EL (cell line): Measurements from ENCODE around the gene TTLL11.
"Not testable (repeated sequence)": the region's sequence is repeated elsewhere in the genome, so short reads cannot be mapped to it uniquely, and the experiment has no call there.

Experiments used
- DNase-seq: peaks from one replicate; pipeline ENCODE4 v3.0.0-alpha.2; 2016

TTLL11 gene

DNA sequence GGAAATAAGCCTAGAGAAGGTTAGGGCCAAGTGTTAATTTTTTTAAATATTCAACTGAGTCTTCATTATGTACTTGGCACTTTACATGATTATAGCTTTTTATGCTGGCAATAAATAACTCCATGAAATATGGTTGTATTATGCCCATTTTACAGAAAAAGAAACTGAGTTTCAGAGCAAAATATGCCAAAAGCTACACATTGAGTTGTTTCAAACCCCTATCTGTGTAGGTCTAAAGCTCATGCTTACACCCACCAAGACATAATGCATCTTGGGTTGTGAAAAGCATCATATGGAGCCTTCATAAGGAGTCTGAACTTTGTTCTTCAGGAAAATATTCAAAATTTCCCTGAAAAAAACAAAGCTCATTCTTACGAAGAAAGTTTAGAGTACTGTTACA lies 14.6 kb downstream of the TTLL11 start:
- no peak for DNase-seq

- DNase-seq, result no peak
Observed at GRCh38 chr9:122076773-122077172, 16.3 kb downstream of the TTLL11 start.

- DNase-seq, result peak; percentile 22
Observed at GRCh38 chr9:122076117-122076516, 17.0 kb downstream of the TTLL11 start.

DNA sequence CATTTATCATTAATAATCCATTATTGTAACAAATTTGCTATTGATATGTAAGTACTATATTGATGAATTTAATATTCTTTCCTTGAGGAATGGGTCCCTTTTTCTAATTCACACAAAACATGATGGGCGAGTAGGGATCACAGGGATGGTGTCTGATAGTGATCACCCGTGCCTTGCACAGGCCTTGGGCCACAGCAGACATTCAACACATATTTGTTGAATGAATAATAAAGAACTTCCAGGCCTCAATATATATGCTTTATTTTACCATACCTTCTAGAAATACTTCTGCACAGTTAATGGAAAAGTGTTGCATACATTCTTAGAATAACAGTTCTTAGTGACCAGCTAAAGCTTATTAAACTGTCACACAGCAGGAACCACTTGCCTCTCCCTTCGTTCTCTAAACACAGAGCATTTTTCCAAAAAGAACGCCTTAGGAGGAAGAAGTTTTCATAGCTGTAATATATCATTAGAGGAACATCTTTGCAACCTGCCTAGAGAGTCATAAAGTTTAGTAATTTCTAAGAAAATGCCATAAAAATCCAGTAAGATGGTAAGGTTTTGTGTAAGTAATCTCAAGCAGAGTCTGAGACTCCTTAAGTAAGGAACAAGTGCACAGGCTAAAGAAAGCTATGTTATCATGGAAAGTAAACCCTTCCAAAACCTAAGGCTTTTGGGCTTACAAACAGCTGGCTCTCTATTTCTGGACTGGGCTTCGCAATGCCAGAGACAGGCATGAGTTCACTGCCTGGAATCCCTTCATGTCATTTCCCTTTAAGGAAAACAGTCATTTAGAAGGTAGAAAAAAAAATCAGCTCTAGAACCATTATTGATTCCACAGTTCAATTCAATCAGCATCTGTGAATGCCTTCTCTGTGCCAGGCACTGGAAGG lies 17.7 kb downstream of the TTLL11 start:
- peak; percentile 57 for DNase-seq

GRCh38 chr9:122071715-122072114 lies 21.4 kb downstream of the TTLL11 start:
- DNase-seq, result no peak

GRCh38 chr9:122070728-122071515 lies 22.2 kb downstream of the TTLL11 start:
- DNase-seq, result no peak

DNA sequence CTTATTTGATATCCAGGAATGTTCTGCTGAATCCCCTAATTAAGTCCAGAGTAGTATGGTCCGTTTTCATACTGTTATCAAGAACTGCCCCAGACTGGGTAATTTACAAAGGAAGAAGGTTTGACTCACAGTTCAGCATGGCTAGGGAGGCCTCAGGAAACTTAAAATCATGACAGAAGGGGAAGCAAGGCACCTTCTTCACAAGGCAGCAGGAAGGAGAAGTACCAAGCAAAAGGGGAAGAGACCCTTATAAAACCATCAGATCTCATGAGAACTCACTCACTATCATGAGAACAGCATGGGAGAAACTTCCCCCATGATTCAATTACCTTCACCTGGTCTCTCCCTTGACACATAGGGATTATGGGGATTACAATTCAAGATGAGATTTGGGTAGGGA lies 26.4 kb downstream of the TTLL11 start:
- DNase-seq, result not testable (repeated sequence)

- no peak for DNase-seq
Observed at GRCh38 chr9:122065923-122066629, 27.0 kb downstream of the TTLL11 start.

DNA sequence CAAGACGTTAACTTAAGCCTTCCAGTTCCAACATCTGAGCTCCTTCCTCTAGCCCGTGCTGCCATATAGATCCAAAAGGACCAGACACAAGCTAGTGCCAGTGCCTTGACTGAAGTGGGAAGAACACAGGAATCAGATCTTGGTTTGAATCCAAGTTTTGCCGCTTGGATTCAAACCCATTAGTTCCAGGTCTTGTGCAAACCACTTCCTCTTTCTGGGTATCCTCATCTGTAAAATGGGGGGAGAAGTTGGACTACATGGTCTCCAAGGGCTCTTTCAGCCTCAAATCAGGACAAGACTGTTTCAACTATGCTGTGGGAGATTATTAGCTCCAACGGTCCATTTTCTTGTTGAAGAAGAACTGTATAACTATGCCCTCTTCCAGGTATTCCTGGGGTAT lies 32.6 kb downstream of the TTLL11 start:
- no peak for DNase-seq

DNA sequence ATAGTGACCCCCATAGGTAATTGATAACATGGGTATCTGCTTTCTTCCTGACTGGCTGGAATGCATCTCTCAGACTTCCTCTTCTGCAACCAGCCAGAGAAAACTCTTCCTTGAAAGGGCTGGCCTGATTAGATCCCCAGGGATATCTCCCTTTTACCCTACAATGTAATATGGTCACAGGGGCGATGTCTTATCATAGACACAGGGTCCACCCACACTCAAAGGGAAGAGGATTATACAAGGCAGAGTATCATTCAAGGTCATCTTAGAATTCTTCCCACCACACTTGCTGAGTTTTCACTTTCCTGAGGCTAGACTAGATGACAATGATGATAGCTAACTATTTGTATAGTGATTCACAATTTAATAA lies 33.2 kb downstream of the TTLL11 start:
- no peak for DNase-seq

DNA sequence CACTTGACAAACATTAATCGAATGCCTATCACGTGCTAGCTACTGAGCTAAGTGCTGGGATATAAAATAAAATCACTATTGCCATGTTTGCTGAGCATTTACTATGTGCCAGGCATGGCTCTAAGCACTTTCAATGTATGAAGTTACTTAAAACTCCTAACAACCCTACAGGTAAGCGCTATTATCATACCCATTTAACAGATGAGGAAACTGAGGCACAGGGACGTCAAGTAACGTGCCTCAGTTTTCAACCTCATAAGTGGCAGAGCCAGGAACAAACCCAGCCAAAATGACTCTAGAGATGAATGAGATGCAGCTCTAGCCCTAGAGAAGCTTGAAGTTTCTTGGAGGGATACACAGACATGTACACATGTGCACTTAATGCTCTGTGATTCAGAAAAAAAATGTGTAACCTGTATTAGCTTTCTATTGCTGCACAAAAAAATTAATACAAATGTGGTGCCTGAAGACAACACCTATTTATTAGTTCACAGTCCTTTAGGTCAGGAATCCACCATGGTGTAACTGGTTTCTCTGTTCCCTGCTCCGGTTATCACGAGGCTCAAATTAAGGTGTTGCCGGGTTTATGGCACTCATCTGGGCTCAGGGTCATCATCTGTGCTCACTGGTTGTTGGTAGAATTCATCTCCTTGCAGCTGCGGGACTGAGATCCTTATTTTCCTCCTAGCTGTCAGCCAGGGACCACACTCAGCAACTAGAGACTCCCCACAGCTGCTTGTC lies 33.7 kb downstream of the TTLL11 start:
- DNase-seq, result no peak

DNA sequence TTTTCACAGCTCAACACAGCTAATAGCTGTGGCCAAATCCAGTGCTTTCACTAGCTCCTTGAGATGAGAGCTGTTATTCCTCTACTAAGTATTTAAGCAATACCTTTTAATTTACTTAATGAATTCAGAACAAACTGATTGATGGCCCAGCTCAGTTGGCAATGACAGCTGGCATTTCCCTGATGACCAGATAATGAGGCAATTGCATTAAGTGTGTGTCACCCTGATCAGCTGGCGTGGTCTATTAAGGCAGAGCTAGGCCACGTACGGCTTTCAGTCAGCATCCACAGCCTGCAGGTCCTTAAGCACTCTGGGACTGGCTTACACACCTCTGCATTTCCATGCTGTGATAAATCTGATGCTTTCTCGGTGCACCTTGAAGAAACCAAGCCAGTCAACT lies 34.4 kb downstream of the TTLL11 start:
- DNase-seq, result no peak

- no peak for DNase-seq
Observed at GRCh38 chr9:122058051-122058450, 35.1 kb downstream of the TTLL11 start.

- no peak for DNase-seq
Observed at GRCh38 chr9:122057211-122057610, 35.9 kb downstream of the TTLL11 start.

DNA sequence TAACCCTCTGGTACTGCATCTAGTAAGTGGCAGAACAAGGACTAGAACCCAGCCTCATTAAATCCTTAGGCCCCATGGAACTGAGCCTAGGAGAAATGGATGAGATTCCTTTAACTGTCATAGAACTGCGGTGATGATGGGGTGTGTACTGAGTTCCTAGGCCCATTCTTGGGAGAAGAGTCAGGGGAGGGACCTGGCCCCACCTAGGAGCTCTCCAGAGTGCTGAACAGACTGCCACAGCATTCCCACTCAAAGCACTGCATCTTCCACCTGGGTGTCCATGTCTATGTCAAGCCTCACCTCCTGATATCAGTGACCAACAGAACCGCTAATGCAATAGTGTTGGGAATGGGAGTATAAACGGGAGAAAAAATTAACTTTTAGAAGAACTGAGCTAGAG lies 36.6 kb downstream of the TTLL11 start:
- DNase-seq, result no peak

DNA sequence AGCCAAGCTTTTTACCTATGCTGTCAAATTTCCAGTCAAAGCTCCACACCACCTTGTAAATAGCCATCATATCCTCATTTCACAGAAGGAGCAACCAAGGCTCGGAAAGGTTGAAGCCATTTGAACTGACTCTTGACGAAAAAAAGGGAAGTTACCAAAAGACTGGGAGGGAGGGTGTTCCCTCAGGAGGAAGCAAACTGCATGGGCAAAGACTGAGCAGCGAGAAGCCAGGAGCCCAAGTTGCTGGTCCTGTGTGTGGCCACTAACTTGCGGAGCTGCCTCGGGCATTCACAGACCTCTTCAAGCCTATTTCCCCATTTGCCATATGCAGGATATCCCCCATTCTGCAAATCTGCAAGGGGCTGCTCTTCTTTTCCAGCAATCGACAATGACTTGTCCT lies 37.4 kb downstream of the TTLL11 start:
- no peak for DNase-seq

DNA sequence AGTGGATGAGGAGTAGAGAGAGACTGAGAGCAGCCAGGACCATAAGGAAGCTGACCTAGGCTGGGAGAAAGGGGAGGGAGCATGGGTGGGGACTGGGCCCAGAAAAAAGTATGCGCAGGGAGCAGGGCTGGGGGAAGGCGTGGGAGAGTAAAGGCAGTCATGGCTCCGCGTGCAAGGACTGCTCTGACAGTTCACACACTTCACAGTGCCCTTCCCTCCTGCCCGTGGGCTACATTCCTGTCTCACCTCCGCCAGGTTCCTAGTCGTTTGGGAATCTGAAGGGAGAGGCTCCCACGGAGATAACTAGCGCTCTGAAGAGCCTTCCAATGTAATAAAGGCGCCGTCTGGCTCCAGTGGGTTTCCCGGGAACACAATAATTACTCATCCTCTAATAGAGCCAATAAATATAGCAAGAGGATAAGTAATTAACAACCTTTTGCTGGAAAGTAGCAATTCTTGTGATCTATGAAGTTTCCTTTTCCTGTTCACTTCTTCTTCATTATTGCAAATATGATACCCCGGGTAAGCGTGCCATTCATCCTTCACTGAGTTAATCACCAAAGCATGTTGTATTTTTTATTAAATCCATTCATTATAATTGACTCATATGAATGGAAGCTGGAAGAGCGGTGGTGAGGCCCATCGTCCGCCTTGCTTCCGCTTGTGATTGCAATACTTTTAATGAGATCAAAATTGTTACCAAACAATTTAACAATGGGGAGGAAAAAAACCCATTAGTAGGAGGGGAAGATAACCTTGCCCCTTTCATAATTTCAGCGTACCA lies 39.3 kb downstream of the TTLL11 start:
- DNase-seq, result peak; percentile 81

DNA sequence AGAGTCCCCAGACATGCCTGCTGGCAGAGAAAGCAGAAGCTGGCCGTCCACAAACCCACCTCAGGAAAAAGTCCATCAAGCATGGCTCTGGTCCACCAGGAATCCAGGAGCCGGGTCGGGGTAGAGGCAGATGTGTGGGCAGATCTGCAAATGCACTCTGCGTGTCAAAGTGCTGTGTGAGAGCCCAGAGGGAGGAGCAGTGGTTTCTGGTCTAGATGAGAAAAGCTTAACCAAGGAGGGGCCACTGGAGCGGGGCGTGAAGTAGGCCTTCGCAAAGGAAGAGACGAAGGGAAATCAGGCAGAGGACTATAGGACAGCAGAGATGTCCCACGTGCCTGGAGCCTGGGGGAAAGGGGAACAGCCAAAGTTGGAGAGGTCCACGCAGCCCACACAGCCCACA lies 40.0 kb downstream of the TTLL11 start:
- DNase-seq, result no peak

- DNase-seq, result peak; percentile 65
Observed at GRCh38 chr9:122051351-122052321, 41.5 kb downstream of the TTLL11 start.

DNA sequence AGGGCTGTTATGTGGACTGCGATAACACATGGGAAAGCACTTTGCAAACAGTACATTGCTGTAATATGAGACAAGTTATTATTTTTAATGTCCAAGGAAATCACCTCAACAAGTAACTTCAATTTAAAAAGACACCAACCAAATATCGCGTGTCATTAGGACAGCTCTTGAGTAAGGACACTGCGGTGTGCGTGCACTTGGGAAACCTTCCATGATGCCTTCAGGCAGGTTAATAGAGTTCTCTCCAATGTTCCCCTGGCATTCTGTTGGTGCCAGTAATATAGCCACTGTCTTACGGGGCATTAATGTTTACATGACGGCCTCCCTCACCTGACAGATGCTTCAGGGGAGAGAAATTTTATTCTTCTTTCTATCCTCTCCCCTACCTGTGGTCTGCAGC lies 42.9 kb downstream of the TTLL11 start:
- no peak for DNase-seq

DNA sequence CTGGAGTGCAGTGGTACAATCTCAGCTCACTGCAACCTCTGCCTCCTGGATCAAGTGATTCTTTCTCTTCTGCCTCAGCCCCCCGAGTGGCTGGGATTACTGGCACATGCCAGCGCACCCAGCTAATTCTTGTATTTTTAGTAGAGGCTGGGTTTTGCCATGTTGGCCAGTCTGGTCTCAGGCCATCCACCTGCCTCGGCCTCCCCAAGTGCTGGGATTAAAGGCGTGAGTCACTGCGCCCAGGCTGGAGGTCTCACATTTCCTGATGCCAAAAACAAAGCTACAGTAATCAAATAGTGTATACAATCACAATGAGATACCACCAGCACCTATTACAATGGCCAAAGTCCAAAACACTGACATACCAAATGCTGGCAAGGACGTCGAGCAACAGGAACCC lies 51.1 kb downstream of the TTLL11 start:
- no peak for DNase-seq
